ENCODE data around the gene CDS1.

DNA sequence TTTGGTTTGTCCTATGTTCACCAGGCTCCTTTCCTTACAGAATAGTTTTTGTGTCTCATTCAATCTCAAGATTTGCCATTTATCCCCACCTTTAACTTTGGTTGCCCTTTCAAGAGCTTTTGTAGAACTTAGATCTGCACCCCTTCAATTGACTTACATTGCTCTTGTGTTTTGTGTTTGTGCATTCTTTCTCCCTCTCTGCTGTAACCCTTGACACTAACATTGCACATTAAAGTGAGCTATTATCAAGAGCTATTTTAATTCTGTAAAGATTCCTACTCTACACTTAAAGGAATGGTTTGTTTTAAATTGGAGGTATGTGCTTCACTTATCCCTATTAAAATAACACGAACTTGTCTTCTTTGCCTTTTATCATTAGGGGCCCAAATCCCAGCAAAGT lies 65.3 kb downstream of the CDS1 start:
- TF ChIP-seq, protein P1, sequence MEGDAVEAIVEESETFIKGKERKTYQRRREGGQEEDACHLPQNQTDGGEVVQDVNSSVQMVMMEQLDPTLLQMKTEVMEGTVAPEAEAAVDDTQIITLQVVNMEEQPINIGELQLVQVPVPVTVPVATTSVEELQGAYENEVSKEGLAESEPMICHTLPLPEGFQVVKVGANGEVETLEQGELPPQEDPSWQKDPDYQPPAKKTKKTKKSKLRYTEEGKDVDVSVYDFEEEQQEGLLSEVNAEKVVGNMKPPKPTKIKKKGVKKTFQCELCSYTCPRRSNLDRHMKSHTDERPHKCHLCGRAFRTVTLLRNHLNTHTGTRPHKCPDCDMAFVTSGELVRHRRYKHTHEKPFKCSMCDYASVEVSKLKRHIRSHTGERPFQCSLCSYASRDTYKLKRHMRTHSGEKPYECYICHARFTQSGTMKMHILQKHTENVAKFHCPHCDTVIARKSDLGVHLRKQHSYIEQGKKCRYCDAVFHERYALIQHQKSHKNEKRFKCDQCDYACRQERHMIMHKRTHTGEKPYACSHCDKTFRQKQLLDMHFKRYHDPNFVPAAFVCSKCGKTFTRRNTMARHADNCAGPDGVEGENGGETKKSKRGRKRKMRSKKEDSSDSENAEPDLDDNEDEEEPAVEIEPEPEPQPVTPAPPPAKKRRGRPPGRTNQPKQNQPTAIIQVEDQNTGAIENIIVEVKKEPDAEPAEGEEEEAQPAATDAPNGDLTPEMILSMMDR (IDR thresholded peaks at IDR 0.05; ENCODE audit: insufficient read depth, low read length, poor library complexity, severe bottlenecking): no peak
- no peak for TF ChIP-seq EZH2phosphoT487 (conservative IDR thresholded peaks at IDR 0.05; ENCODE audit: low read length)

Measured in SU-DHL-6 (cell line).